HG02798 (cell line): ENCODE results near the gene KAZN.

Experiments used
- ATAC-seq: cut with Tn5 transposase; IDR thresholded peaks from one replicate; pipeline ENCODE4 v1.9.1; 2021; ENCODE audit warnings: mild to moderate bottlenecking; ENCODE audit not compliant: unreplicated experiment, poor library complexity

KAZN gene

GRCh38 chr1:14698314-14698713 lies 99.8 kb downstream of the KAZN start:
- ATAC-seq, result no peak

- ATAC-seq, result no peak
Measured at GRCh38 chr1:14699620-14700019, 101.1 kb downstream of the KAZN start.

- no peak for ATAC-seq
Measured at GRCh38 chr1:14704846-14705245, 106.4 kb downstream of the KAZN start.

DNA sequence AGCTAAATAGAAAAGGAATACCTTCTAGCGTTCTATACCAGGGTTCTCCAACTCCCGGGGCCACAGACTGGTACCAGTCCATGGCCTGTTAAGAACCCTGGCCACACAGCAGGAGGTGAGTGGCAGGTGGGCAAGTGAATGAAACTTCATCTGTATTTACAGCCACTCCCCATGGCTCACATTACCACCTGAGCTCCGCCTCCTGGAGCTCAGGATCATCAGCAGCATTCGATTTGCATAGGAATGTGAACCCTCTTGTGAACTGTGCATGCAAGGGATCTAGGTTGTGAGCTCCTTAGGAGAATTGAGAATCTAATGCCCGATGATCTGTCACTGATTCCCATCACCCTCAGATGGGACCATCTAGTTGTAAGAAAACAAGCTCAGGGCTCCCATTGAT lies 107.3 kb downstream of the KAZN start:
- no peak for ATAC-seq

GRCh38 chr1:14706631-14707030 lies 108.1 kb downstream of the KAZN start:
- no peak for ATAC-seq

DNA sequence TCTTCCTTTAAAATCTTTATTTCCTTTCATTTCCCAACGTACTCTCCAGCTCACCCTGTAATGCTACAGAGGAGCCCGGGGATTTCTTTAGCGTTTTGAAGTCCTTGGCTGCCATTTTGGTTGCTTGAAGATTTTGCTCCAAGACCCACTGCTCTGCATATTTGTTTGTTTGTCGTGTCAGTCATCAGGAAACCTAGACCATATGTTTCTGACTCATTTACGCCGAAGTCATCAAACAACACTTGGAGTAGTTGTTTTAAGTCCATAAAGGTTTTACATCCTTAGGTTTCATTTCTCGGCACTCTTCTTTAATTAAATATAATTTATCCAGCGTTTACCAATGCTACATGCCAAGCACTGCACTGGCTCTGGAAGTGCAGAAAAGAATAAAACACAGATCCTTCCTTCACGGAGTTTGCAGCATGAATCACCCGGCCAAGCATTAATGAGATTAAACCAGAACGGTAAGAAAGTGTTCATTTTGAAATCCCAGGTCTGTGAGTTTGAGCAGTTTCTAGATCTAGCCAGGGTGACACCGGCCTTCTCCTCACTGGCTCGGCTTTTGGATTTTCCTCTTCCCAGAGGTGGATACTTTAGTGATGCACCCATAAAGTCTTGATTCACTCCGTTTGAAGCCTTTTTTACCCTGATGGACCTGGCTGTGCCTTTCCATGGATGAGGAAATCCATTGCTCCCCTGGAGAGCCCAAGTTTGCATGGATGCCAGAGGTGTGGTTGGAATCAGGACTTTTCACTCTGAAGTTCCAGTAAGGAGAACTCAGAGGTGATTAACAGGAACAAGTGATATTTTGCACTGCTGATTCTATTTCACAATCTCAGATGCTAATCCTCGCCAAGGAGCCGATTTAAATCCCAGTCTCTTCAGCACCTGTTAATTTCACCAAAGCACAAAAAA lies 109.3 kb downstream of the KAZN start:
- no peak for ATAC-seq

DNA sequence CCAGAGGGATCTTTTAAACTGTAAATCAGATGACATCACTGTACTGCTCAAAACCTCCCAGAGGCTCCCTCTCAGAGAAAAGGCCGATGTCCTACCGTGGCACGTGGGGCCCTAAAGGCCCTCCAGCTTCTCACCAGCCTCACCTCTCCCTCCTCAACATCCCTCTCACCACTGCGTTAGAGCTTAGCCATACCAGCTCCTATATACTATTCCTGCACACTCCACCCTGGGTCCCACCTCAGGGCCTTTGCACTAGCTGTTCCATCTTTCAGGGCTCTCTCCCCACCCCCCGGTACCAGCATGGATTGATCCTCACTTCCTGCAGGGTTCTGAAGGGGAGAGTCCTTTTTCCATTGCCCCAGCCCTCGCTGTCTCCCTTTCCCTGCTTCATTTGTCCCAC lies 111.8 kb downstream of the KAZN start:
- no peak for ATAC-seq

GRCh38 chr1:14712136-14712535 lies 113.7 kb downstream of the KAZN start:
- no peak for ATAC-seq

DNA sequence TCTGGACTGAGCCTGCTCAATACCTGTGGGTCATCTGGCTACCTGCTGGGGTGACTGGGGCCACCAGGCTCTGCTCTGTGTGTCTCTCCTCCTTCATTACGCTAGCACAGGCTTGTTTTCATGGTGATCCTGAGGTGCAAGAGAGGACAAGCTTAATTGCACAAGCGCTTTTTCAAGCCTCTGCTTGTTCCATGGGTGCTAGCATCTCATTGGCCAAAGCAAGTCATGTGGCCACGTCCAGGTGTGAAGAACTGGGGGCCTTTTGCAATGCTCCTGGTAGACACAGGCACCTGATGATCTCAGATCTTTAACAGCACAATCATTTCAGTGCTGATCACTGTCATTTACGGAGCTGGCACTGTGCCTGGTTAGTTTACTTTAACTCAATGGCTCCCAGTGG lies 114.6 kb downstream of the KAZN start:
- no peak for ATAC-seq

GRCh38 chr1:14715266-14715665 lies 116.8 kb downstream of the KAZN start:
- no peak for ATAC-seq

DNA sequence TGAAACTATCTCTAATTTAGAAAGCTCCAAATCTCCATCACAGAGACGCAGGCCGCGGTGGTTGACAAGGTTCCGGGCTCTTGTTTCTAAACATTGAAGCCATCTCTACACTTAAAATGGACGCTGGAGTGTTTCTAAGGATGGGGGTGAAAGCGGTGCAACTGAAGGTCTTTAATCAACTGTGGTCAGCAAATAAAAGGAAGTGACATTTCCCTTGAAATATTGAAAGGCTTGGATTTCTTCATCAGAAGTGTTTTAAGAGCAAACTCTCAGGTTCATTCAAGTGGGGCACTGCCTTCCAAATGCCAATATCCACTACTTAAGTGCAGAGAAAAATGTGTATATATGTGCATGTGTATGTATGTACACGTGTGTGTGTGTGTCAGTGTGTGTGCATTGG lies 117.3 kb downstream of the KAZN start:
- ATAC-seq, result no peak

- ATAC-seq, result no peak
Measured at GRCh38 chr1:14716474-14716873, 118.0 kb downstream of the KAZN start.

DNA sequence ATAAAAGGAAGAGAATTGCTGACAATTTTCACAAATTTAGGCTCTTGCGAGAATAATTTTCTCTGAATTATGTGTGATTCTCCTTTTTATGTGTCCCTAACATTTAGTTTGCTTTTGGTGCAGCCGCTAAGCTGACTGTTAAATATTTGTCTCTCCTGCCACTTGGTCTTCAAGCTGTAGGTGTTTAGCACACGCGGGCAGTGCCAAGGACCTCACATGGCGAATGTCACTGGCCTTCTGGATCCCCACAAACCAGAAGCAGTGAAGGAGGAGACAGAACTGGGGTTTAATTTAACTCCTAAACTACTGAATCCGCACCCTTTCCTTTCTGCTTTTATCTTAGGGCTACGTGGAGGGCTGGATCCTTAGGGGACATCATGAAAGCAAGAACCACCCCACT lies 120.0 kb downstream of the KAZN start:
- ATAC-seq, result no peak

DNA sequence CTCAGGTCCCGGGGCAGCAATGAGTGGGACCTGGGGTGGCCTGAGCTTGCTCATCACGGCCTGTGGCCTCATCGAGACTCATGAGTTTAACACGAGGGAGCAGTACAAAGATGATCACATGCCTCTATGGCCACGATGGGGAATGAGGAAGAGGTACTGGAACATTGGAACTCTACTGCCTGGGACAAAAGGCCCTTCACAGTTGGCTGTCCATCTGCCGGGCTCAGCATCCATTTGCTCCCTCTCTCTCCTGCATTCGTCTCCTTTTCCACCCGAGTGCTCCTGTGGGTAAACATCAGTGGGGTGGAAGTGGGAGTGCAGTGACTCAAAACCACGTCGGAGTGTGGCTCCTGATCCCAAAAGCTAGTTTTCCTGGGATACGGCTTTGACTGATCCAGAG lies 124.9 kb downstream of the KAZN start:
- ATAC-seq, result no peak

GRCh38 chr1:14724246-14724645 lies 125.8 kb downstream of the KAZN start:
- no peak for ATAC-seq

- no peak for ATAC-seq
Measured at GRCh38 chr1:14724678-14725077, 126.2 kb downstream of the KAZN start.

DNA sequence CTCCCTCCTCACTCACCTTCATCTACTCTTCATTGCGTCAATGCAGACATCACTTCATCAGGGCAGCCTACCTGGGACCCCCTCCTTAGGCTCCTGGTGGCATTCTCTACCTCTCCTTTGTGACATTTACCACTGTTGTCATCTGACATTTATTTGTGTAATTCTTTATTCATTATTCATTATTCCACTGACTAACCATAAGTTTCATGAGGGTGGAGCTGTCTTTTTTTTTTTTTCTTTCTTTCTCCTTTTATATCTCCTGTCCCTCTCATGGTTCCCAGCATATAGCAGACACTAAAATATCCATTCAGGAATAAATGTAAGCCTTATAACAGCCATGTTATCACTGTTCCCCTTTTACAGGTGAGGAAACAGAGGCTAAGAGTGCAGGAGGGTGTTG lies 126.8 kb downstream of the KAZN start:
- ATAC-seq, result no peak

- no peak for ATAC-seq
Measured at GRCh38 chr1:14725695-14726094, 127.2 kb downstream of the KAZN start.

GRCh38 chr1:14726606-14727005 lies 128.1 kb downstream of the KAZN start:
- ATAC-seq, result no peak

GRCh38 chr1:14728516-14728915 lies 130.0 kb downstream of the KAZN start:
- ATAC-seq, result no peak

DNA sequence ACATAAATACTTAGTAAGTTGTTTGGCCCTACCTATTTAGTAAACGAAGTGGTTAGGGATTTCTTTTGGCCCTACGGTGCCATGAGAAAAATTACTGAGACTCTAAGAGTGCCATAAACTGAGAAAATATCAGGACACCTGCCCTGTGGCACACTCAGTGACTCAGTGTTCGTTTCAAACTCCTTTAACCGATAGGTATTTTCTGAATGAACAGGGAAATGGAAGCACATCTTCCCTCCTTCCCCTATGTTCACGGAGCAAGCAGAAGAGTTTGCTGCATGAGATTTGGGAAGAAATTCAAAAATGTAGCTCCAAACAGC lies 134.2 kb downstream of the KAZN start:
- no peak for ATAC-seq

GRCh38 chr1:14733048-14733778 lies 134.7 kb downstream of the KAZN start:
- peak; percentile 38 for ATAC-seq
